HUES6 (cell line): ENCODE results near the gene HNRNPA0.

Source experiments
- H3K27ac ChIP-seq: 2 replicates; pipeline ENCODE4 v1.7.0; 2013; ENCODE audit warnings: low read depth, mild to moderate bottlenecking, low read length, inconsistent platforms
- H3K27me3 ChIP-seq: 2 replicates; pipeline ENCODE4 v1.6.1; 2013; ENCODE audit warnings: low read length; ENCODE audit not compliant: control insufficient read depth, insufficient read depth
- H3K36me3 ChIP-seq: 2 replicates; pipeline ENCODE4 v1.6.1; 2013; ENCODE audit warnings: low read length; ENCODE audit not compliant: control insufficient read depth, insufficient read depth
- H3K4me1 ChIP-seq: 2 replicates; pipeline ENCODE4 v1.6.1; 2013; ENCODE audit warnings: low read length; ENCODE audit not compliant: control insufficient read depth, insufficient read depth
- H3K4me3 ChIP-seq: 2 replicates; pipeline ENCODE4 v1.5.1; 2013; ENCODE audit warnings: low read depth, low read length
- H3K9ac ChIP-seq: one replicate; pipeline ENCODE4 v1.6.1; 2013; ENCODE audit warnings: mild to moderate bottlenecking, low read length
- H3K9me3 ChIP-seq: 2 replicates; pipeline ENCODE4 v1.6.1; 2013; ENCODE audit warnings: low read depth, low read length; ENCODE audit not compliant: control insufficient read depth, insufficient read depth

Gene HNRNPA0

DNA sequence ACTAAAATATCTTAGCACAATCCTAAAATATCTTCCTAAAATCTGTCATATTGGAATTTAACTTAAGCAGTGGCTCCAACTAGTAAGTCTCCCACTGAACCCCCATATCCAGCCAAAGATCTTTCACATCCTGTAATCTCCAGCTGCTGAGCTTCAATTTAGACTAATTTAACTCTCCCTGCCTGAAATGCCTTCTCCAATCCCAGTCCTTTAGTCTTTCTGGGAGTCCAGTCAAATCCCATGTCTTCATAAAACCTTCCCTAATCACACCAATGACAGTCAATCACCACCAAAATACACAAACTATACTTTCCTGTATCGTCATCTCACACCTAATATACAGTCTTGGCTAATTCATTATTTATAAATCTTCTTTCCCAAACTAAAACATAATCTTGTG is 17.7 kb downstream of the HNRNPA0 start:
- no peak overlapping the region for H3K27ac ChIP-seq
- no peak overlapping the region for H3K4me3 ChIP-seq
- H3K36me3 ChIP-seq, result no peaks in the 10 kb centered on the region
- no peaks in the 10 kb centered on the region for H3K9me3 ChIP-seq
- peaks cover 19% of the 10 kb centered on the region; the same call in 1 of the 2 replicates for H3K4me1 ChIP-seq
- H3K27me3 ChIP-seq, result no peaks in the 10 kb centered on the region
- no peak overlapping the region for H3K9ac ChIP-seq

DNA sequence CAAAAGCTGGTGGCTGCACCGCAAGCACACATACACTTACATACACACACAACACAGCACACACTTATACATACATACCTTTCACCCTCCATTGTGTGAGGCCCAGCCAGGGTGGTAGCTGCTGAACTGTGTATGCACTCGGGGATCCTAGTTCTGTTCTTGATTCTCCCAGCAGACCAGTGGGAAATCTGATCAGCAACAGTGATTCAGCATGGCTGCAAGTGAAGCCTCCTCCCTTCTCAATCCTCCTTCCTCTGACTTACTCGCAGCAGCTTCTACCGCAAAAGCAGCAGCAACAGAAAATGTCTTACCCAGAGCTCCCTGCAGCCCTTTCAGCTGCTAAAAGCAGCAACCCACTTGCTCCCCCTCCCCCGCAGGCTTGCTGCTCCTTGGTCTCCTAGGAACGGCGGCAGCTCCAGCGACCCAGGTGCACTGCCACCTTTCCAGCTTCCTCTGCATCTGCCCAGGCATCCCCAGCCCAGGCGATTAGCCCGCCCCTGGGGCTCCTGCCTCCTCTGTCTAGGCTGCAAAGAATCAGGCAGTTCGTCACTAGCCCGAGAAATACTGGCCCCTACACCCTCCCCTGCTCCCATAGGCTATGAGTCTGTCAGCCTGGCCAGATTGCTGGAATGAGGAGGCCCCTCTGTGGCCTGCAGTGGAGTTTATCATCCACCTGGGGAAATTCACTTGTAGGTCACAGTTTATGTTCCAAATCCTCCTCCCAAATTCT is 18.4 kb downstream of the HNRNPA0 start, which contains the start of gene KLHL3:
KLHL3 (minus strand) TSS at position 535 of the 730 bp plus-strand sequence; CDS start at position 92, 443 bp downstream.
- H3K9ac ChIP-seq, result peak within 1 kb of the TSS; percentile 64
- peak within 1 kb of the TSS; percentile 20; the same call in 1 of the 2 replicates for H3K27ac ChIP-seq
- peaks cover 19% of the 10 kb centered on the region; the same call in 1 of the 2 replicates for H3K4me1 ChIP-seq
- no peaks in the 10 kb centered on the region for H3K27me3 ChIP-seq
- H3K36me3 ChIP-seq, result no peaks in the 10 kb centered on the region
- H3K4me3 ChIP-seq, result peak within 1 kb of the TSS; percentile 79
- no peaks in the 10 kb centered on the region for H3K9me3 ChIP-seq

- Histone ChIP-seq H3K4me3 (peak overlapping the region; percentile 79), H3K27me3 (no peaks in the 10 kb centered on the region), H3K9ac (peak overlapping the region; percentile 64), H3K36me3 (no peaks in the 10 kb centered on the region), H3K9me3 (no peaks in the 10 kb centered on the region), H3K27ac (peak overlapping the region; percentile 20; the same call in 1 of the 2 replicates), H3K4me1 (peaks cover 19% of the 10 kb centered on the region; the same call in 1 of the 2 replicates)
These were observed 19.1 kb downstream of the HNRNPA0 start for GRCh38 chr5:137734962-137735554.

GRCh38 chr5:137734331-137734730 is 19.8 kb downstream of the HNRNPA0 start:
- peak overlapping the region; percentile 79 for H3K4me3 ChIP-seq
- H3K9ac ChIP-seq, result no peak overlapping the region
- H3K27ac ChIP-seq, result no peak overlapping the region
- no peaks in the 10 kb centered on the region for H3K36me3 ChIP-seq
- H3K4me1 ChIP-seq, result peaks cover 19% of the 10 kb centered on the region; the same call in 1 of the 2 replicates
- H3K27me3 ChIP-seq, result no peaks in the 10 kb centered on the region
- no peaks in the 10 kb centered on the region for H3K9me3 ChIP-seq

- H3K36me3 ChIP-seq, result no peaks in the 10 kb centered on the region
- peaks cover 19% of the 10 kb centered on the region; the same call in 1 of the 2 replicates for H3K4me1 ChIP-seq
- no peaks in the 10 kb centered on the region for H3K9me3 ChIP-seq
- no peak overlapping the region for H3K27ac ChIP-seq
- H3K9ac ChIP-seq, result no peak overlapping the region
- peak overlapping the region; percentile 79; the same call in 1 of the 2 replicates for H3K4me3 ChIP-seq
- H3K27me3 ChIP-seq, result no peaks in the 10 kb centered on the region
These were observed 20.2 kb downstream of the HNRNPA0 start for GRCh38 chr5:137733922-137734321.

GRCh38 chr5:137733006-137733405 is 21.2 kb downstream of the HNRNPA0 start:
- no peaks in the 10 kb centered on the region for H3K9me3 ChIP-seq
- H3K27ac ChIP-seq, result no peak overlapping the region
- H3K4me1 ChIP-seq, result peaks cover 19% of the 10 kb centered on the region; the same call in 1 of the 2 replicates
- no peak overlapping the region for H3K9ac ChIP-seq
- H3K4me3 ChIP-seq, result no peak overlapping the region
- no peaks in the 10 kb centered on the region for H3K36me3 ChIP-seq
- H3K27me3 ChIP-seq, result no peaks in the 10 kb centered on the region

GRCh38 chr5:137731176-137731575 is 23.0 kb downstream of the HNRNPA0 start:
- H3K27ac ChIP-seq, result no peak overlapping the region
- H3K4me1 ChIP-seq, result peaks cover 15% of the 10 kb centered on the region; the same call in 1 of the 2 replicates
- H3K9ac ChIP-seq, result no peak overlapping the region
- no peaks in the 10 kb centered on the region for H3K36me3 ChIP-seq
- no peaks in the 10 kb centered on the region for H3K9me3 ChIP-seq
- H3K4me3 ChIP-seq, result no peak overlapping the region
- no peaks in the 10 kb centered on the region for H3K27me3 ChIP-seq

DNA sequence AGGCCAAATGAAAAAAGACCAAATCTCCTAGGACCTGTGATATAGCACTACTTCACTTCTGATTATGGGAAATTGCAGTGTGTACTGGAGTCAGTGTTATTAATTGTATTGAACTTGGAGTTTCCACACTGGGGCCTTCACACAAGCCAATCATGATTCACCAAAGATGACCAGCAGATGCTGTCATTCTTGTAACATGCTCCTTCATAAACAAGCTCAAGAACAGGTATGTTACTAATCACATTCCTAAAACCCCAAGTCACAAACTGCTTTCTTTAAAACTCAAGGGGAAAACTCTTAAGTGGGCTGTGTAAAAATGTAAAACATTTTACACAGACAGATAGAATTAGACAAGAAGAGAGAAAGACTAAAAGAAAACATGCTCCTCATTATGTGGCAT is 23.8 kb downstream of the HNRNPA0 start:
- H3K27me3 ChIP-seq, result no peaks in the 10 kb centered on the region
- no peaks in the 10 kb centered on the region for H3K36me3 ChIP-seq
- no peak overlapping the region for H3K27ac ChIP-seq
- H3K4me1 ChIP-seq, result peaks cover 13% of the 10 kb centered on the region; the same call in 1 of the 2 replicates
- no peak overlapping the region for H3K4me3 ChIP-seq
- H3K9ac ChIP-seq, result no peak overlapping the region
- no peaks in the 10 kb centered on the region for H3K9me3 ChIP-seq

DNA sequence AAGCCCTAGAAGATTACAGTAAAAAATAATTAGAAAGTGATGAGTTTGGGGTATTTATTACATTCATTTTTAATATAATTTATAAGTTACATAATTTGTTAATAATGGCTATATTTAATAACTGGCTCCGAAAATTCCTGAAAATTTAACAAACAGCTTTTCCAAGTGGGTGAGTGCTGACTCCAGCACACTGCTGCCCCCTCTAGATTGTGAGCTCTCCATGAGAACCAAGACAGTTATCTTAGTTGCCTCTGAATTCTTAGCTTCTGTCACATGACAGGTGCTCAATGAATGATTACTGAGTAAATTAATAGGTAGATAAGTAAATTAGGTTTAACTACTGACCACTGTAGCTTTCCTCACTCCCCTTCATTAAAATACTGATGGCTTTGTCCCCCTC is 26.1 kb downstream of the HNRNPA0 start:
- Histone ChIP-seq H3K27ac (no peak overlapping the region), H3K9ac (no peak overlapping the region), H3K27me3 (no peaks in the 10 kb centered on the region), H3K9me3 (no peaks in the 10 kb centered on the region), H3K4me3 (no peak overlapping the region), H3K36me3 (no peaks in the 10 kb centered on the region), H3K4me1 (no peaks in the 10 kb centered on the region)

- Histone ChIP-seq H3K36me3 (no peaks in the 10 kb centered on the region), H3K9ac (no peak overlapping the region), H3K4me1 (no peaks in the 10 kb centered on the region), H3K27ac (no peak overlapping the region), H3K4me3 (no peak overlapping the region), H3K27me3 (no peaks in the 10 kb centered on the region), H3K9me3 (no peaks in the 10 kb centered on the region)
These were observed 26.5 kb downstream of the HNRNPA0 start for GRCh38 chr5:137727623-137728022.

GRCh38 chr5:137724251-137724650 is 29.9 kb downstream of the HNRNPA0 start:
- Histone ChIP-seq H3K27me3 (no peaks in the 10 kb centered on the region), H3K27ac (no peak overlapping the region), H3K4me3 (no peak overlapping the region), H3K4me1 (no peaks in the 10 kb centered on the region), H3K36me3 (peaks cover 5% of the 10 kb centered on the region; the same call in 1 of the 2 replicates), H3K9me3 (no peaks in the 10 kb centered on the region), H3K9ac (no peak overlapping the region)
